IMR-90 (cell line): ENCODE results near the gene KCNIP1. TPM values are rescaled to one million over a fixed set of nuclear protein-coding genes. Genes with fewer than 3 reads are reported as not detected.

Experiments used
- ATAC-seq: fragments of 200-7000 bp; cut with Tn5 transposase; 2 replicates; pipeline ENCODE4 v1.9.1; 2020; ENCODE audit warnings: low read depth, mild to moderate bottlenecking, moderate library complexity
- BruUV-seq: library from RNA; stranded (reverse); fragments of 400-500 nt; replicated peaks from 2 replicates; lab custom pipeline; 2021; lab: Mats Ljungman, UMichigan
- CTCF ChIA-PET: fragments of 300-600 bp; formaldehyde crosslinking; extraction: SDS; loops from one replicate; lab custom pipeline; 2021; ENCODE audit warnings: antibody characterized with exemption; lab: Yijun Ruan, JAX
- POLR2A ChIA-PET: fragments of 300-600 bp; sonication (Branson Sonifier 250); formaldehyde crosslinking; loops from one replicate; lab custom pipeline; 2022; ENCODE audit warnings: antibody characterized with exemption; ENCODE audit not compliant: unreplicated experiment; lab: Charles Lee
- DNase-seq: peaks from one replicate; pipeline ENCODE4 v3.0.0; 2013
- H2AFZ ChIP-seq: replicated peaks from 2 replicates; pipeline ENCODE3; 2013; ENCODE audit warnings: low read length, mild to moderate bottlenecking; ENCODE audit not compliant: poor library complexity
- H2AK5ac ChIP-seq: 2 replicates; pipeline ENCODE4 v1.6.1; 2013; ENCODE audit warnings: low read depth, low read length, inconsistent platforms
- H2AK9ac ChIP-seq: replicated peaks from 2 replicates; pipeline ENCODE3; 2013; ENCODE audit warnings: mild to moderate bottlenecking, low read depth, low read length, moderate library complexity; ENCODE audit not compliant: poor library complexity
- H2BK120ac ChIP-seq: 2 replicates; pipeline ENCODE4 v1.6.1; 2013; ENCODE audit warnings: low read depth, low read length, inconsistent platforms
- H2BK15ac ChIP-seq: 3 replicates; pipeline ENCODE4 v1.6.1; 2013; ENCODE audit warnings: low read depth, low read length, inconsistent platforms
- H2BK20ac ChIP-seq: 2 replicates; pipeline ENCODE4 v1.6.1; 2013; ENCODE audit warnings: low read depth, mild to moderate bottlenecking, inconsistent platforms, low read length, moderate library complexity
- H2BK5ac ChIP-seq: 2 replicates; pipeline ENCODE4 v1.6.1; 2013; ENCODE audit warnings: mild to moderate bottlenecking, low read depth, low read length, inconsistent platforms; ENCODE audit not compliant: poor library complexity, severe bottlenecking
- H3K14ac ChIP-seq: replicated peaks from 2 replicates; pipeline ENCODE4 v1.6.1; 2013; ENCODE audit warnings: low read depth, low read length, inconsistent platforms
- H3K18ac ChIP-seq: 2 replicates; pipeline ENCODE4 v1.6.1; 2013; ENCODE audit warnings: low read depth, low read length, control low read depth
- H3K23ac ChIP-seq: 2 replicates; pipeline ENCODE4 v1.6.1; 2013; ENCODE audit warnings: low read depth, low read length, inconsistent platforms
- H3K27ac ChIP-seq: 2 replicates; pipeline ENCODE4 v1.5.1; 2013; ENCODE audit warnings: mild to moderate bottlenecking, control low read depth, low read length; ENCODE audit not compliant: insufficient read depth
- H3K27me3 ChIP-seq: 2 replicates; pipeline ENCODE4 v1.6.1; 2013; ENCODE audit warnings: low read length; ENCODE audit not compliant: control insufficient read depth, insufficient read depth
- H3K36me3 ChIP-seq: 2 replicates; pipeline ENCODE4 v1.6.1; 2013; ENCODE audit warnings: low read length, mixed read lengths; ENCODE audit not compliant: control insufficient read depth, insufficient read depth
- H3K4ac ChIP-seq: 2 replicates; pipeline ENCODE4 v1.6.1; 2013; ENCODE audit warnings: low read depth, low read length, inconsistent platforms
- H3K4me1 ChIP-seq: 2 replicates; pipeline ENCODE4 v1.6.1; 2013; ENCODE audit warnings: low read length, mixed read lengths; ENCODE audit not compliant: control insufficient read depth, insufficient read depth
- H3K4me2 ChIP-seq: 2 replicates; pipeline ENCODE4 v1.6.1; 2013; ENCODE audit warnings: low read depth, mild to moderate bottlenecking, control low read depth, low read length, moderate library complexity
- H3K4me3 ChIP-seq: 2 replicates; pipeline ENCODE4 v1.5.1; 2013; ENCODE audit warnings: low read depth, mild to moderate bottlenecking, control low read depth, low read length, moderate library complexity; ENCODE audit not compliant: insufficient read depth
- H3K56ac ChIP-seq: 2 replicates; pipeline ENCODE4 v1.6.1; 2013; ENCODE audit warnings: low read length, inconsistent platforms; ENCODE audit not compliant: insufficient read depth; ENCODE audit errors: extremely low read depth
- H3K79me1 ChIP-seq, 2 experiments: 2 replicates each; pipeline ENCODE4 v1.6.1; 2013; ENCODE audit warnings: low read length in 2 of 2, inconsistent platforms in 1 of 2, low read depth in 1 of 2
- H3K9ac ChIP-seq: 2 replicates; pipeline ENCODE4 v1.6.1; 2013; ENCODE audit warnings: low read depth, low read length, control low read depth
- H3K9me1 ChIP-seq: 2 replicates; pipeline ENCODE4 v1.6.1; 2013; ENCODE audit warnings: low read length, inconsistent platforms; ENCODE audit not compliant: insufficient read depth
- H3K9me3 ChIP-seq: 2 replicates; pipeline ENCODE4 v1.6.1; 2013; ENCODE audit warnings: low read length; ENCODE audit not compliant: control insufficient read depth, insufficient read depth
- H4K20me1 ChIP-seq: 2 replicates; pipeline ENCODE4 v1.6.1; 2013; ENCODE audit warnings: low read length, inconsistent platforms; ENCODE audit not compliant: insufficient read depth
- H4K5ac ChIP-seq: 2 replicates; pipeline ENCODE4 v1.6.1; 2013; ENCODE audit warnings: mild to moderate bottlenecking, low read depth, low read length, control low read depth
- H4K8ac ChIP-seq, 2 experiments: 2 replicates each; pipeline ENCODE4 v1.6.1; 2013; ENCODE audit warnings: low read depth in 2 of 2, low read length in 2 of 2, control low read depth in 1 of 2, inconsistent platforms in 1 of 2
- H4K91ac ChIP-seq: 2 replicates; pipeline ENCODE4 v1.6.1; 2013; ENCODE audit warnings: low read depth, low read length, inconsistent platforms; ENCODE audit not compliant: insufficient read depth
- CEBPB ChIP-seq: IDR thresholded peaks from 2 replicates; pipeline ENCODE4 v1.6.1; 2012; ENCODE audit warnings: low read depth, low read length, improper control_type of control experiment
- CHD1 ChIP-seq: IDR thresholded peaks from 2 replicates; pipeline ENCODE4 v1.6.1; 2012; ENCODE audit warnings: low read depth, low read length, improper control_type of control experiment
- FOS ChIP-seq: fragments of 150-350 bp; IDR thresholded peaks from 2 replicates; pipeline ENCODE4 v1.6.1; 2016; ENCODE audit warnings: low read depth, low read length
- MAFK ChIP-seq: IDR thresholded peaks from 2 replicates; pipeline ENCODE4 v1.6.1; 2012; ENCODE audit warnings: low read depth, low read length, improper control_type of control experiment
- MAZ ChIP-seq: IDR thresholded peaks from 2 replicates; pipeline ENCODE4 v1.6.1; 2012; ENCODE audit warnings: low read depth, mild to moderate bottlenecking, low read length, improper control_type of control experiment, moderate library complexity, borderline replicate concordance
- MXI1 ChIP-seq: IDR thresholded peaks from 2 replicates; pipeline ENCODE4 v1.6.1; 2012; ENCODE audit warnings: low read depth, mild to moderate bottlenecking, low read length, moderate library complexity, borderline replicate concordance
- NFE2L2 ChIP-seq: fragments of 150-350 bp; IDR thresholded peaks from 2 replicates; pipeline ENCODE4 v1.6.1; 2016; ENCODE audit warnings: low read depth, mild to moderate bottlenecking, low read length
- RAD21 ChIP-seq: IDR thresholded peaks from 2 replicates; pipeline ENCODE4 v1.6.1; 2012; ENCODE audit warnings: low read length, improper control_type of control experiment
- RCOR1 ChIP-seq: IDR thresholded peaks from 2 replicates; pipeline ENCODE4 v1.6.1; 2012; ENCODE audit warnings: mild to moderate bottlenecking, low read length, improper control_type of control experiment; ENCODE audit not compliant: insufficient replicate concordance
- RFX5 ChIP-seq: IDR thresholded peaks from 2 replicates; pipeline ENCODE4 v1.8.0; 2012; ENCODE audit warnings: low read depth, mild to moderate bottlenecking, low read length, moderate library complexity
- SMC3 ChIP-seq: fragments of 150-350 bp; IDR thresholded peaks from 2 replicates; pipeline ENCODE4 v1.6.1; 2016; ENCODE audit warnings: low read depth, mild to moderate bottlenecking, antibody characterized with exemption, low read length, moderate library complexity
- WGBS, 2 experiments: methylation state at CpG; one replicate each; pipeline versions ENCODE4 v1.1.5 to v1.1.7; 2013; ENCODE audit warnings: missing lambda C conversion rate in 2 of 2; ENCODE audit not compliant: insufficient read length in 1 of 2; ENCODE audit errors: extremely low coverage in 2 of 2; 5-methylcytosine and 5-hydroxymethylcytosine counted together
- dilution Hi-C: fragments of 300-500 bp; cut with HindIII; formaldehyde crosslinking; loops from one replicate; pipeline ENCODE4 v1.14.3; 2018; ENCODE audit warnings: low sequenced_read_pairs; ENCODE audit not compliant: unreplicated experiment
- in situ Hi-C: fragments of 300-500 bp; cut with MboI; formaldehyde crosslinking; loops from 3 replicates; pipeline ENCODE4 v1.14.3; 2019; ENCODE audit warnings: low sequenced_read_pairs, inconsistent platforms, mixed read lengths
- intact Hi-C: fragments of 100-400 bp; cut with micrococcal nuclease; formaldehyde crosslinking; loops from 2 replicates; pipeline ENCODE4 v1.10.0; 2022
- polyA plus RNA-seq, 3 experiments: library from polyadenylated mRNA; depleted of rRNA; stranded (reverse); fragments of >200 nt; gene quantifications; 2 replicates each; pipeline ENCODE4 v1.2.3, GENCODE V29; 2012; ENCODE audit warnings: low replicate concordance in 1 of 3
- total RNA-seq: library from RNA; depleted of rRNA; stranded (reverse); fragments of >200 nt; gene quantifications from 2 replicates; pipeline ENCODE4 v1.2.3, GENCODE V29; 2012
- TF ChIP-seq, protein P1 (sequence below): fragments of 150-350 bp; IDR thresholded peaks from 2 replicates; pipeline ENCODE4 v1.6.1; 2016; ENCODE audit warnings: low read depth, mild to moderate bottlenecking, low read length, moderate library complexity, borderline replicate concordance
- TF ChIP-seq, protein P2 (sequence below): fragments of 150-350 bp; IDR thresholded peaks from 2 replicates; pipeline ENCODE4 v1.6.1; 2017; ENCODE audit warnings: mild to moderate bottlenecking, antibody characterized with exemption, low read length, low read depth

Gene KCNIP1
- total and polyA plus RNA-seq, 2 of the 4 experiments (the other 2 are of a cell fraction) = not detected

DNA sequence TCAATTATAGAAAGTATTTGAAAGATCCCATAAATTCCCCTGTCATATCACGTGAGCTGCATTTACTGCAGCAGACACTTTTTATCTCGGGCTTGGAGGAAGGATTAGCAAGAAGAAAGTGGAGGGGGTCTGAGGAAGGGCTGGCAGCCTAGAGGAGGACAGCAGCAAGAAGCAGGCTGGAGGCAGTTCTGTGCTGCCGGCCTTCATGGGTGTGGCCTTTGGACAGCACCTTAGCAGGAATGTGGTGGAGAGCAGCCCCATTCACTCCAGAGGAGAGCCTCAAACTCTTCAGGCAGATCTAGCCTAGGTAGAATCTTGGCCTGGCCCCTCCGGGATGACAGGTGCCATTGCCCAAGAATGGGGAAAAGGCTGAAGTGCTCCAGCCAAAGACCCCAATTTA lies 189.9 kb downstream of the KCNIP1 start:
- no peak overlapping the region for H2AFZ ChIP-seq
- intact Hi-C loops (no loop called here), dilution Hi-C loops (no loop called here), in situ Hi-C loops (no loop called here)
- no TSS peak for BruUV-seq
- H3K4ac ChIP-seq = no peak overlapping the region
- H3K27ac ChIP-seq = no peak overlapping the region
- H3K9ac ChIP-seq = no peak overlapping the region
- H3K36me3 ChIP-seq = no peaks in the 10 kb centered on the region
- no peak overlapping the region for H4K8ac ChIP-seq
- H3K18ac ChIP-seq = no peak overlapping the region
- no peak overlapping the region for H2AK5ac ChIP-seq
- H3K56ac ChIP-seq = no peak overlapping the region
- H3K79me1 ChIP-seq = no peaks in the 10 kb centered on the region
- H3K14ac ChIP-seq = no peak overlapping the region
- H3K27me3 ChIP-seq = no peaks in the 10 kb centered on the region
- no peak overlapping the region for H3K4me2 ChIP-seq
- ATAC-seq (no peak), DNase-seq (no peak)
- ChIA-PET CTCF (interaction anchor here (0.6 kb wide), 1 partner anchor 102 kb away, joined by 3 read pairs; no protein-coding TSS in a partner anchor), POLR2A (no interaction called here)
- H2BK5ac ChIP-seq = no peak overlapping the region
- 0% methylated on average over 1 of the region's 4 CpGs; no CpG with 5 or more reads in 1 of the 2 experiments for WGBS, 2 experiments
- no peaks in the 10 kb centered on the region for H4K20me1 ChIP-seq
- TF ChIP-seq CEBPB = no peak
- TF ChIP-seq, protein P1, sequence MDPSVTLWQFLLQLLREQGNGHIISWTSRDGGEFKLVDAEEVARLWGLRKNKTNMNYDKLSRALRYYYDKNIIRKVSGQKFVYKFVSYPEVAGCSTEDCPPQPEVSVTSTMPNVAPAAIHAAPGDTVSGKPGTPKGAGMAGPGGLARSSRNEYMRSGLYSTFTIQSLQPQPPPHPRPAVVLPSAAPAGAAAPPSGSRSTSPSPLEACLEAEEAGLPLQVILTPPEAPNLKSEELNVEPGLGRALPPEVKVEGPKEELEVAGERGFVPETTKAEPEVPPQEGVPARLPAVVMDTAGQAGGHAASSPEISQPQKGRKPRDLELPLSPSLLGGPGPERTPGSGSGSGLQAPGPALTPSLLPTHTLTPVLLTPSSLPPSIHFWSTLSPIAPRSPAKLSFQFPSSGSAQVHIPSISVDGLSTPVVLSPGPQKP = no peak
- TF ChIP-seq, protein P2, sequence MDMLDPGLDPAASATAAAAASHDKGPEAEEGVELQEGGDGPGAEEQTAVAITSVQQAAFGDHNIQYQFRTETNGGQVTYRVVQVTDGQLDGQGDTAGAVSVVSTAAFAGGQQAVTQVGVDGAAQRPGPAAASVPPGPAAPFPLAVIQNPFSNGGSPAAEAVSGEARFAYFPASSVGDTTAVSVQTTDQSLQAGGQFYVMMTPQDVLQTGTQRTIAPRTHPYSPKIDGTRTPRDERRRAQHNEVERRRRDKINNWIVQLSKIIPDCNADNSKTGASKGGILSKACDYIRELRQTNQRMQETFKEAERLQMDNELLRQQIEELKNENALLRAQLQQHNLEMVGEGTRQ = no peak
- no peak for TF ChIP-seq FOS
- no peak for TF ChIP-seq RCOR1
- no peak for TF ChIP-seq MXI1
- no peak for TF ChIP-seq CHD1
- TF ChIP-seq NFE2L2 = no peak
- TF ChIP-seq RAD21 = no peak
- no peak for TF ChIP-seq SMC3
- TF ChIP-seq RFX5 = no peak
- TF ChIP-seq MAZ = no peak
- TF ChIP-seq MAFK = no peak
- no peak overlapping the region for H3K4me3 ChIP-seq
- H2AK9ac ChIP-seq = no peak overlapping the region
- H4K5ac ChIP-seq = no peak overlapping the region
- no peak overlapping the region for H2BK120ac ChIP-seq
- no peaks in the 10 kb centered on the region for H3K9me1 ChIP-seq
- no peak overlapping the region for H2BK15ac ChIP-seq
- no peaks in the 10 kb centered on the region for H3K9me3 ChIP-seq
- no peak overlapping the region for H3K23ac ChIP-seq
- H3K4me1 ChIP-seq = no peaks in the 10 kb centered on the region
- H4K91ac ChIP-seq = no peak overlapping the region
- H2BK20ac ChIP-seq = no peak overlapping the region
